GM12801 (cell line): ENCODE results near the gene ENPP3.

Source experiments
- TF ChIP-seq, protein P1 (sequence below): IDR thresholded peaks from one replicate; pipeline ENCODE4 v1.5.1; 2011; ENCODE audit warnings: control low read depth; ENCODE audit not compliant: insufficient read length; ENCODE audit errors: extremely low read depth

The ENPP3 gene

DNA sequence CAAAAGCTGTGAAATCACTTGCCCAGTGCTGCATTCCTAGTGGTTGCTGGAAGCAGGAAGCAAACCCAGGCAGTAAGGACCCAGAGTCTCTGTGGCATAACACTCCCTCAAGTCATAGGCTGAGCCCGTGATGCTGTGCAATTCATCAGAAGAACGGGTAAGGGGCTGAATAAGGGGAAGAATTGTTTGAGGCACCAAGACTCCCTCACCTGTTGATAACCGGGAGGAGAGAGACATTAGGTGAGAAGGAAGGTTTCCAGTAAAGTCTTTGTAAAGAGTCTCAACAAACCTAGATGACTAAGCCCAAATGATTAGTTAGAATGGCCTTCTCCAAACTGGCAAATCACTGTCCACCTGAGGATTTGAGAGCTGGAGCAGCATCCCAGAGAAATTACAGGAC is 18.3 kb downstream of the ENPP3 start:
- TF ChIP-seq, protein P1, sequence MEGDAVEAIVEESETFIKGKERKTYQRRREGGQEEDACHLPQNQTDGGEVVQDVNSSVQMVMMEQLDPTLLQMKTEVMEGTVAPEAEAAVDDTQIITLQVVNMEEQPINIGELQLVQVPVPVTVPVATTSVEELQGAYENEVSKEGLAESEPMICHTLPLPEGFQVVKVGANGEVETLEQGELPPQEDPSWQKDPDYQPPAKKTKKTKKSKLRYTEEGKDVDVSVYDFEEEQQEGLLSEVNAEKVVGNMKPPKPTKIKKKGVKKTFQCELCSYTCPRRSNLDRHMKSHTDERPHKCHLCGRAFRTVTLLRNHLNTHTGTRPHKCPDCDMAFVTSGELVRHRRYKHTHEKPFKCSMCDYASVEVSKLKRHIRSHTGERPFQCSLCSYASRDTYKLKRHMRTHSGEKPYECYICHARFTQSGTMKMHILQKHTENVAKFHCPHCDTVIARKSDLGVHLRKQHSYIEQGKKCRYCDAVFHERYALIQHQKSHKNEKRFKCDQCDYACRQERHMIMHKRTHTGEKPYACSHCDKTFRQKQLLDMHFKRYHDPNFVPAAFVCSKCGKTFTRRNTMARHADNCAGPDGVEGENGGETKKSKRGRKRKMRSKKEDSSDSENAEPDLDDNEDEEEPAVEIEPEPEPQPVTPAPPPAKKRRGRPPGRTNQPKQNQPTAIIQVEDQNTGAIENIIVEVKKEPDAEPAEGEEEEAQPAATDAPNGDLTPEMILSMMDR, result no peak

DNA sequence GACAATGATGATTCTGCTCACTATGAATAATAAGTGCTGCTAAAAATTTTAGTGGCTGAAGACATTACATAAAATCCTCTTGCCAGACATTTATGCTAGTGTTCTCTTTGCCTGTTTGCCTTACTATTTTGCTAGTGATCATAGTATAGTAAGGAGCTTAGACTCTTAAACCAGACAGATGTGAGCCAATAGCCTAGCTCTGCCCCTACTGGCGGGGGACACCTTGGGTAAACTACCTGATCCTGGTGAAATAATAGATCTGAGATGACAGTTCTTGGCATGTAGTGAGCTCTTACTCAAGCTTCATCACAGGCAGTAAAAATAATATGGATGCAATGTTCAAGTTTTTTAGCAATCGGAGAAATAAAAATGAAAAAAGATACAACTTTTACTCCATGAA is 18.8 kb downstream of the ENPP3 start:
- TF ChIP-seq, protein P1, result no peak

DNA sequence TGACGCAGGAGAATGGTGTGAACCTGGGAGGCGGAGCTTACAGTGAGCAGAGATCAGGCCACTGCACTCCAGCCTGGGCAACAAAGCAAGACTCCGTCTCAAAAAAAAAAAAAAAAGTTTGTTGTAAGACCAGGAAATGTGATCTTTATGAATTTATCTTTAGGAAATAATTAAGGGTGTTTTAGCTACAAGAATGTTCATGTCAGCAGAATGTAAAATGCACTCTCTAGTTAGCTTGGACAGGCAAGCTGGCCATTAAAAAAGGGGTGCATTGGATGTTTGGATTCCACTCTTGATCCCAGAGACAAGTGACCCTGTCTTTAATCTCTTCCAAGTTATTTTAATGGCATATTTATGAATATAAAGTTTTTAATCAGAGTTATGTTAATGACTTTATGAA is 19.6 kb downstream of the ENPP3 start:
- TF ChIP-seq, protein P1, result no peak

DNA sequence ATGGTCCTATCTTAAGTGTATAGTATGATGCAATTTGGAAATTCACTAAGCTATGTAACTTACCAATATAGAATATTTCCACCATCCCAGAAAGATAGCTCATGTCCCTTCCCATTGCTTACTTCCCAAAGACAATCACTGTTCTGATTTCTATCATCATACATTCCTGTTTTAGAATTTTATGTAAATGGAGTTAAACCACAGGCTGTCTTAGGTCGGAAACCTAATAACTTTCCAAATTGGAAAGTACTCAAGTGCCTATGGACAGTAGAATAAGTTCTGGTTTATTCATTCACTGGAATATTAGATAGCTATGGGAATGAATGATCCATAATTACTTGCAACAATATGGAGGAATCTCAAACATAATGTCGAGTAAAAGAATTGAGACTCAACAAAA is 20.1 kb downstream of the ENPP3 start:
- TF ChIP-seq, protein P1, result no peak

DNA sequence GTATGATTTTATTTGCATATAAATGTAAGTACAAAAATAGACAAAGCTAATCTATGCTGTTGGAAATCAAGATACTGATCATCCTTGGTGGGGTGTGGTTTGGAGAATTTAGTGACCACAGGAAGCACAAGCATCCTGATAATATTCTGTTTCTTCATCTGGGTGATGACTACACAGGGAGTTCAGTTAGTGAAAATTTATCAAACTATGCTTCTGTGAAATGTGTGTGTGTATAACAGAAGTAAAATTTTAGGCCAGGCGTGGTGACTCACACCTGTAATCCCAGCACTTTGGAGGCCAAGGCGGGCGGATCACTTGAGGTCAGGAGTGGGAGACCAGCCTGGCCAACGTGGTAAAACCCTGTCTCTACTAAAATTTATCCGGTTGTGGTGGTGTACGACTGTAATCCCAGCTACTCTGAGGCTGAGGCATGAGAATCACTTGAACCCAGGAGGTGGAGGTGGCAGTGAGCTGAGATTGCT is 20.6 kb downstream of the ENPP3 start:
- TF ChIP-seq, protein P1, result no peak

DNA sequence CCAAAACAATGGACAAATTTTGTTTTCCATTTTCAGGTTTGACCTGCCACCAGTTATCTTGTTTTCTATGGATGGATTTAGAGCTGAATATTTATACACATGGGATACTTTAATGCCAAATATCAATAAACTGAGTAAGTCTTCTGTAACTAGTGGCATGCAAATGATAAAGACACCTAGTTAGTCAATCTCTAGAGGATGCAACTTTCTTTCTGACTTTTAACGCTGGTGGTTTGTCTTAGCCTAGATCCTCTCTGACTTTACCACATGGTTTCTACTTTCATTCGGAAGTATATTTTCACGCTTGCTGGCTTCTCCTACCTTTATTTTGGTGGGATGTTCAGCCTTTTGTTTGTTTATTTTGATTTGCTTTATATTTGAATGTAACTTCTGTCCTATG is 21.2 kb downstream of the ENPP3 start:
- TF ChIP-seq, protein P1, result no peak

DNA sequence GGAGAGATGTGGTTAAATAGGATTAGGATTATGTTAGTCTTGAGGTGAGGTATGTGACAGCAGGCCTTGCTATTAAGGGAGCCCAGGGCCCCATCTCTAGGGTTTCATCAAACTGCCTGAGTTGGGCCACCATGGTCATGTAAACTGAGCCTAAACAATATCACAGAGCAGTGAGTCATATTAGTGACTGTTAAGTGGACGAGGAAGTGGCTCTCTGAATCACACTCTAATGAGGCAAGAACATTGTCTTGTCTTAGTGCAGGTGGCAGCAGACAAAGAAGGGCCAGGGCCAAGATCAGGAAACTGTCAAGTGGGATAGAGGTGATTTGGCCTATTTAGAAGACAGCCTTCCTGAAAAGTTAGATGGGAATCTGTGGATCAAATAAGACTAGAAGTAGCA is 23.1 kb downstream of the ENPP3 start:
- TF ChIP-seq, protein P1, result no peak

DNA sequence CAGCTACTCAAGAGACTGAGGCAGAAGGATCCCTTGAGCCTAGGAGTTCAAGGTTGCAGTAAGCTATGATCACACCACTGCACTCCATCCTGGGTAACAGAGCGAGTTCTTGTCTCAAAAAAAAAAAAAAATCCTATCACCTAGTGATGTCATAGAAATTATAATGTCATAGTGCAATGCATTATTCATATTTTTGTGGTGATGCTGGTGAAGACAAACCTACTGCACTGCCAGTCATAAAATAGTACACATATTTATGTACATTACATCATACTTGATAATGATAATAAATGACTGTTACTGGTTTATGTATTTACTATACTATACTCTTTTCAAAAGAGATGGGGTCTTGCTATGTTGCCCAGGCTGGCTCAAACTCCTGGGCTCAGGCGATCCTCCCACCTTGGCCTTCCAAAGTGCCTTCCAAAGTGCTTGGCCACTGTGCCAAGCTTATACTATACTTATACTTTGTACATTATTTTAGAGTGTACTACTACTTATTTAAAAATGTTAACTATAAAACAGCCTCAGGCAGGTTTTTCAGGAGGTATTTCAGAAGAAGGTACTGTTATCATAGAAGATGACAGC is 26.6 kb downstream of the ENPP3 start:
- TF ChIP-seq, protein P1, result no peak
